GM21723 (cell line): Measurements from ENCODE around the gene ZSCAN9.

ENCODE experiments used
- ATAC-seq: cut with Tn5 transposase; IDR thresholded peaks from one replicate; pipeline ENCODE4 v1.9.1; 2021; ENCODE audit warnings: mild to moderate bottlenecking, moderate library complexity; ENCODE audit not compliant: unreplicated experiment

ZSCAN9 gene

DNA sequence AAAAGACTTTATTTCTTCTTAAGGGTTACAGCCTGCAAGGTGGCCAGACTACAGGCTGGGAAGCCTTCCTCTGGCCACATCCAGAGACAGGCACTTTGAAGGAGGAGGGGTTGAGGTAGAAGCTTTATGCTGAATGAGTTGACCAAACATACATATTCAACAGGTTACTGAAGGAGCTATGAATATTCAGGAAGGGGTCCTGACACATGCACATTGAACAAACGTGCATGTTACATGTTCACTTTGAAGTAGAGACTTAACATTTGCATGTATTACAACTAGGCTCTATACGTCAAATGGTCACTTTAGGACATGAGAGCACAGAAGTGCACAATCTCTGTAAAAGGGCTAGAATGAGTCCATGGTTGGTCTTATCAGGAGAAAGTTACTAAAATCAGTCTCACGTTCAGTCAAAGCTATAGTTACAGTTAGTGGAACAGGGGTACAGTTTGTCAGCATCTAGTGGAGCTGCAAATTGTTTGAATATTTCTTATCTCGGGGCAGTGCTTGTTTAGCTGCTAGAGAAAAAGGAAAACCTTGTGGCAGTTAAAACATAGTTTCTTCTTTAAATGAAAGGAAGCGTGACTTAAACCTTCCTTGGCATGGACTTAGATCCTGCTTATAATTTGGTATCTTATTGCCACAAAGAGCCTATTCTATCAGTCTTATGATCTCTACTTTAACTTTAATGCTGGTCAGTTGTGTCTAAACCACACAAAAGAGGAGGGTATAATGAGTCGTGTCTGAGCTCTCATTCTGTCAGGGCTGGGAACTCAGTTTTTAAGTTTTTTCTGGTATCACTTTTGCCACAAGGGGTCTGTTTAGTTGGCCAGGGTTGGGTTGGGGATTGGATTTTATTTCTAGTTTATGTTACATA lies 4.6 kb upstream of the ZSCAN9 start:
- ATAC-seq, result no peak

DNA sequence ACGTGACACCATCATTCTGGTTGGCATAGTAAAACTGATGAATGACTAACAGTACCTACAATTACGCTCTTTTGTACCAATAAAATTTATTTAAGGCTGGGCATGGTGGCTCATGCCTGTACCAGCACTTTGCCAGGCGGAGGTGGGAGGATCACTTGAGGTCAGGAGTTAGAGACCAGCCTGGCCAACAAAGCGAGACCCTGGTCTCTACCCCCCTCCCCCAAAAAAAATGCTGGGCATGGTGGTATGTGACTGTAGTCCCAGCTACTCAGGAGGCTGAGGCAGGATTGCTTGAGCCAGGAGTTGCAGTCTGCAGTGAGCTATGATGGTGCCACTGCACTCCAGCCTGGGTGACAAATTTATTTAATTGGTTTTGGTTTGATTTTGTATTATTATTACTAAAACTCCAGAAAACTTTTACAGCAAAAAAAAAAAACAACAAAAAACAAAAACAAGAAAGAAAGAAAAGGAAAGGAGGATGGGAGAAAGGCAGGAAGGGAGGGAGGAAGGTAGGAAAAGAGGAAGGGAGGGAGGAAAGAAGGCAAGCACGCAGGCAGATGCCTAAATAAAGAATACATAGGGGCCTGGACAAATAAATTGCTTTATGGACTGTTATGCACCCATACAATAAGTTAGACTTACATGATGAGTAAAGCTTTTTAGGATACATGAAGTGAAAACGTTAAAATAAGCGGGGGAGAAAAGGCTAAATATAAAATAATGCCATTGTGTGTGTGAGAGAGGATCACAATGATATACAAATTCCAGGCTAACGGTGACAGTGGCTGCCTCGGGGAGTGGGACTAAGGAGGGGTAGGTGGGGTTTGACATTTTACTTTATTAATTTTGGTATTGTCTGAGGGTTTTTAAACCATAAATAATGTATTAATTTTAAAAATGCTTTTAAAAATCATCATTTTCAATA lies 682 bp upstream of the ZSCAN9 start:
- ATAC-seq, result no peak

DNA sequence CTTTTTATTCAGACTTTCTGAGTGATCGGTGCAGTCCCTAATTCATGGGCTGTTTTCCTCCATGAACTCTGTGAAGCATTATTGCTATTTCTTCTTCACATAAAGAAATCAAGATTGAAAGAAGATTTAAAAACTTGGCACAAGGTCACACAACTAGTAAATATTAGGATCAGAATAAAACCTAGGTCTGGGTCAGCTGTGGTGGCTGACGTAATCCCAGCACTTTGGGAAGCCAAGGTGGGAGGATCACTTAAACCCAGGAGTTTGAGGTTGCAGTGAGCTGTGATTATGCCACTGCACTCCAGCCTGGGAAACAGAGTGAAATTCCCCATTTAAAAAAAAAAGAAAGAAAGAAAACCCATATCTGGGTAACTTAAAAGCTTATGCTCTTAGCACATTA lies 1.4 kb downstream of the ZSCAN9 start:
- ATAC-seq, result no peak

- no peak for ATAC-seq
Observed at GRCh38 chr6:28232785-28233184, 7.7 kb downstream of the ZSCAN9 start.

GRCh38 chr6:28235912-28236452 lies 10.9 kb downstream of the ZSCAN9 start:
- ATAC-seq, result no peak

DNA sequence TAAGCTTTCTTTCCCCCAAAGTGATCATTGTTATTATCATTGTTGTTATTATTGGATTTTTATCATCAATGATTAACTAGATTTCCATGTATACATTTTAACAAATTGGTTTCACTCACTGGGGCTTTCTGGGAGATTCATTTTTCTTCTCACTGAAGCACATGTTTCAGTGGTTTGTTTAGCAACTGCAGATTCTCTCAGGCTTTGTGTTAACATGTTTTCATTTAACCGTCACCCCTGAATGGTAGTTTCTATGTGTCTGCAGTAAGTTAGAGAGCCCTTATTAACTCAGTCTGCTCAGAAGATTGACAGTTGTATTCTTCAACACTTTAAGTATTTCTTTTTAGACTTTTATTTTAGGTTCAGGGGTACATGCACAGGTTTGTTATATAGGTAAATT lies 14.6 kb downstream of the ZSCAN9 start:
- no peak for ATAC-seq

DNA sequence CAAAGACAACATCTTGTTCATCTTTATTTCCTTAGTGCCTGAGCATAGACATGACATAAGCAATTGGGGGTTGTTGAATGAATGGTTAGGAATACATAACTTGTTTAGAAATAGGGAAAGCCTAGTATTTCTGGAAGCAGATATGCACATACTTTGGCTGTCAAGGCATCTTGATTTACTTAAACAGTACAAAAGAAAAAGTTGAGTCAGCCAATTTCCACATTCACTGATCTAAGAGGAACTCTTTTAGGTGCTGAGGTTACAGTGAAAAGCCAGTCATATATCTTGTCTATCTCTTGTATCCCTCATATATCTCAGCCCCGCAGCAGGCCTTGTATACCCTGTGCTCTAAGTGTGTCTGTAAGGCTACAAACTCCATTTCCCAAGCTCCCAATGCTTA lies 15.4 kb downstream of the ZSCAN9 start:
- ATAC-seq, result no peak

DNA sequence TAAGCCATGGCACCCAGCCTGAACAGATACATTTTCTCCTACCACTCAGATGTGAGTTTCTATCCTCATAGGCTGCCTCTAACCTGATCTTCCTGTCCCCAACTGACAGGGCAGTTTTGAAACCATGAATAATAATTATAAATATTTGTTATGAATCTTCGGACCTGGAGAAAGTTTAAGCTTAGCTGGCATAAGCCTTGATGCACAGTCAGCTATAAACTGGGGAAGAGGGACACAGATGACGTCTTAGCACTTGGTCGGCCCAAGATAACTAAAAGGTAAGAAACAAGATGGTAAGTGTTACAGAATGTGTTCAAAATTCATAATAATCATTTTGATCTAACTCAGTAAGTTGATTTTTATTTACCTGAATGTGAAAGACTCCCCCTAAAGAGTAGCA lies 18.9 kb downstream of the ZSCAN9 start:
- no peak for ATAC-seq

DNA sequence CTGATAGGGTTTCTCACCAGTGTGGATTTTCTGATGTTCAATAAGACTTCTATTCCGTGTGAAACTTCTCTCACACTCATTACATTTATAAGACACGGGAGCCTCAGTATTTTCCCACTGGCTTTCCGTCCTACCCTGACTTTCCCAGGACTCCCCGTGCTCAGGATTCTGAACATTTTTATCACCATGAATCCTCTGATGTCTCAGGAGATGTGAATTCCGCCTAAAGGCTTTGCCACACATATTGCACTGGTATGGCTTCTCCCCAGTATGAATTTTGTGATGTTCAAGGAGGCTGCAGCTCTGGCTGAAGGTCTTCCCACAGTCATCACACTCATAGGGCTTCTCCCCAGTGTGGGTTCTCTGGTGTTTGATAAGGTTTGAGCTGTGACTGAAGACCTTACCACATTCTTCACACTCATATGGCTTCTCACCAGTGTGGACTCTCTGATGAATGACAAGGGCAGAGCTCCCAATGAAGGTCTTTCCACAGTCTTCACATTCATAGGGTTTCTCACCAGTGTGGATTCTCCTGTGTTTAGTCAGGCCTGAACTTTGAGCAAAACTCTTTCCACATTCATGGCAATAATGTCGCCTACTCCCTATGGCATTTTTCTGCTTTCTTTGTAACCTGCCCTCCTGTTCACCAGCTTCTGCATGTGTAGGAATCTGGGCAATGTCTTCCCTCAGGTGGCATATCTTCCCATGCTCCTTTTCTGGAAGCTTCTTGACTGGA lies 20.3 kb downstream of the ZSCAN9 start:
- no peak for ATAC-seq

- no peak for ATAC-seq
Observed at GRCh38 chr6:28248916-28249315, 23.8 kb downstream of the ZSCAN9 start.

DNA sequence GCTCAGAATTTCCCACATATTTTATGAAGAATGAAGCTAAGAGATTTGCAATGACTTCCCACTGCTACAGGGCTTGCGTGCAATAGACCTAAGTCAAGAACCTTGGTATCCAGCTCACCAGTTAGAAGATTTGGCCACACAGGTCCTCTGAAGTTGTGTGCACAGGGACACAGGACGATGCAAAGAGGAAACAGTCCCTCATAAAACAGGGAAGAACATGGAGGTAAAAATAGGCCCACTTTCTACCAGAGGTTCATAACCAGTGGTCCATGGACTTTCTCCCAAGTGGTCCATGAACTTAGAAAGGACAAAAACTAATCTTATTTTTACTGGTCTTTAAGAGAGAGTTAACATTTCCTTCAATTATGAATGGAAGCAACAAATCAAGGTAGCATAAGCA lies 25.7 kb downstream of the ZSCAN9 start:
- ATAC-seq, result no peak

DNA sequence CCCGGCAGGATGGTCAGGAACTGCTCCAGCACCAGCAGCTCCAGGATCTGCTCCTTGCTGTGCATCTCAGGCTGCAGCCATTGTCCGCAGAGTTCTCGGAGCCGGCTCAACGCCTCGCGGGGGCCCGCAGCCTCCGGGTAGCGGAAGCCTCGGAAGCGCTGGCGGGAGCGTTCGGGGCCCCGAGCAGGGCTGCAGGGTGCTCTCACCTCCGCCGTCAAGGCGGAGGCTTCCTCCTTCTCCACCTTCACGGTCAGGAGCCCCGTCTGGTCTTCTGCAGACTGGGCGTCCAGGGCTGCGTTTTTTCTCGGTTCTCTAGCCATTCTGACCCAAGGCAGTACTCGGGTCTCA lies 26.6 kb downstream of the ZSCAN9 start:
- peak; percentile 45 for ATAC-seq

DNA sequence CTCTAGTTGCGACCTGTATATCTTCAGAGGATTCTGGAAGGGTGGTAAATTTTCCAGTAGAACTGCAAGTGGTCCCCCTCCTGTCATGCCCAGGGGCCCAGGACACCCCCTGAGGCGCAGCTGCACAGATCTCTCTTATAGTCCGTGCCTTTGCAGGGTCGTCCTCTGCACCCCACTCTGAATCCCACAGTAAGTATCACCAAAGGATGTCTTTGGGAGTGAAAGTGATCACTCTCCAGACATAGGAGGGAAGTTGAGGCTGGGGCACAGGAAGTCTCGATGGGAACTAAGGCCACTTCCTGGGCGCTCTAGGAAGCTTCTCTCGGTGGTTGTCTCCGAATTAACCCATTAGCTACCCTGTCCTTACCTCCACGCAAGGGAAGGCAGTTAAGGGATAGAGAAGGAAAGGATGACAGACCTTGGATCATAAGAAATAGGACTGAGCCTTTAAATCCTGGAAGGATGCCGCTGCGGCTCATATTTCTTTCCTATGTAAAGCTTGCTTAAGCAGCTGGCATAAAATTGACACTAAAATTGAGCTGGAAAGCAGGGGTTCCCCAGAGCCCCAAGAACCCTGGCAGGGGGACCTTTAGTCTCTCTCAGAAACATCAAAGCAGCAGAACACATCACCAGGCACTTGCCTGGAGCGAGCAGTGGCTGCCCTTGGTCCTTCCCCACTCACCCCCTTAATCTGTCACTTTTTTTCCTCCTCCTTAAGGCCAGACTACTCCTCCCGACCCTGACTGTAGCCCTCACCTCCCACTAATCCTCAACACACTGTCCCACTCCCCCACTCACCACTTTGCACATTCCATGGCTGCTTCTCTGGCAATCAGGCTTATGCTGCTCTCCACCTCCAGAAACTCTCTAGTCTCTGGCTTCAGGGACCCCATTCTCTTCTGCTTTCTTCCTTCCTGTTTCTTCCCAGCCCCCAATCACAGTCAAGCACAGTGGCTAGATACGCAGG lies 27.2 kb downstream of the ZSCAN9 start, which contains the start of gene ZKSCAN4:
TSS of gene ZKSCAN4 (minus strand) at position 261 of the 967 bp plus-strand sequence. CDS start 289 bp downstream, outside the sequence.
- ATAC-seq, result peak; percentile 86

- ATAC-seq, result no peak
Observed at GRCh38 chr6:28254121-28254519, 29.0 kb downstream of the ZSCAN9 start.

DNA sequence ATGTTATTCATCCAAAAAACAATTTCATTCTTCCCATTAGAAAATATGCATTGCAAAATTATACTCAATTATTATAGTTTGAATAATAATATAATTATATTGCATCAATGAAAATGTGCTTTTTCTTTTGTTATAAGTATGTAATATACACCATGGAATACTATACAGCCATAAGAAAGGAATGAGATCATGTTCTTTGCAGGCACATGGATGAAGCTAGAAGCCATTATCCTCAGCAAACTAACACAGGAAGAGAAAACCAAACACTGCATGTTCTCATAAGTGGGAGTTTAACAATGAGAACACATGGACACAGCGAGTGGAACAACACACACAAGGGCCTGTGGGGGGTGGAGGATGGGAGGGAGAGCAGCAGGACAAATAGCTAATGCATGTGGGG lies 32.0 kb downstream of the ZSCAN9 start:
- no peak for ATAC-seq

GRCh38 chr6:28258877-28259777 lies 34.1 kb downstream of the ZSCAN9 start, which contains the start of gene NKAPL:
Gene NKAPL, plus strand, starts transcription at chr6:28259297. Its CDS starts 75 bp downstream, at chr6:28259372.
- ATAC-seq, result no peak

- no peak for ATAC-seq
Observed at GRCh38 chr6:28263922-28264321, 38.8 kb downstream of the ZSCAN9 start.

GRCh38 chr6:28264834-28265401 lies 39.8 kb downstream of the ZSCAN9 start:
- ATAC-seq, result no peak
